Endodermal cell (in vitro differentiated cells): ENCODE data around the gene ZNF264. TPM values are rescaled to one million over a fixed set of nuclear protein-coding genes. Genes with fewer than 3 reads are reported as not detected.
A peak's percentile ranks its signal among the peaks of the same experiment; 100 is the strongest.

Source experiments
- DNase-seq: peaks from one replicate; pipeline ENCODE4 v3.0.0-alpha.2; 2017
- H3K27ac ChIP-seq: 2 replicates; pipeline ENCODE4 v1.5.1; 2013; ENCODE audit warnings: mild to moderate bottlenecking, low read depth, low read length, moderate library complexity
- H3K27me3 ChIP-seq: 2 replicates; pipeline ENCODE4 v1.6.1; 2013; ENCODE audit warnings: mild to moderate bottlenecking, low read length, moderate library complexity; ENCODE audit not compliant: insufficient read depth, control insufficient read depth, poor library complexity, severe bottlenecking
- H3K36me3 ChIP-seq: 2 replicates; pipeline ENCODE4 v1.7.0; 2013; ENCODE audit warnings: mild to moderate bottlenecking, low read length, moderate library complexity; ENCODE audit not compliant: control insufficient read depth, insufficient read depth
- H3K4me1 ChIP-seq: one replicate; pipeline ENCODE4 v1.7.0; 2013; ENCODE audit warnings: low read length; ENCODE audit not compliant: control insufficient read depth, insufficient read depth
- H3K4me3 ChIP-seq: 2 replicates; pipeline ENCODE4 v1.5.1; 2013; ENCODE audit warnings: mild to moderate bottlenecking, low read length, moderate library complexity
- H3K9ac ChIP-seq: 2 replicates; pipeline ENCODE4 v1.6.1; 2013; ENCODE audit warnings: mild to moderate bottlenecking, low read length, moderate library complexity; ENCODE audit not compliant: poor library complexity, severe bottlenecking; ENCODE audit errors: extremely low read depth
- H3K9me3 ChIP-seq: 2 replicates; pipeline ENCODE4 v1.6.1; 2013; ENCODE audit warnings: mild to moderate bottlenecking, low read length, moderate library complexity; ENCODE audit not compliant: control insufficient read depth
- H3K27ac Mint-ChIP-seq: 2 replicates; pipeline ENCODE4 v1.8.0; 2020; ENCODE audit warnings: mixed read lengths
- H3K27me3 Mint-ChIP-seq: 2 replicates; pipeline ENCODE4 v1.8.0; 2021; ENCODE audit warnings: mild to moderate bottlenecking, mixed read lengths; ENCODE audit not compliant: insufficient read depth
- H3K36me3 Mint-ChIP-seq: 2 replicates; pipeline ENCODE4 v1.8.0; 2020; ENCODE audit warnings: low read depth, mixed read lengths
- H3K4me1 Mint-ChIP-seq: 2 replicates; pipeline ENCODE4 v1.8.0; 2020; ENCODE audit warnings: mixed read lengths
- H3K4me3 Mint-ChIP-seq: 2 replicates; pipeline ENCODE4 v1.8.0; 2020; ENCODE audit warnings: mild to moderate bottlenecking, moderate library complexity, mixed read lengths
- H3K9me3 Mint-ChIP-seq: 2 replicates; pipeline ENCODE4 v1.8.0; 2020; ENCODE audit warnings: mild to moderate bottlenecking, mixed read lengths
- CTCF ChIP-seq: fragments of 200-600 bp; sonication (generic); conservative IDR thresholded peaks from 2 replicates; pipeline ENCODE4 v1.5.0; 2021; ENCODE audit warnings: antibody characterized with exemption, mild to moderate bottlenecking
- WGBS, 2 experiments: methylation state at CpG; one replicate each; pipeline versions ENCODE4 v1.1.5 to v1.1.7; 2013; ENCODE audit warnings: missing lambda C conversion rate in 2 of 2, mixed read lengths in 1 of 2; ENCODE audit not compliant: insufficient coverage in 1 of 2, insufficient read length in 1 of 2; 5-methylcytosine and 5-hydroxymethylcytosine counted together
- long read RNA-seq, 4 experiments: library from polyadenylated mRNA in 2 of 4; library from RNA in 1 of 4; library from capped mRNA in 1 of 4; stranded (forward) in 3 of 4; unstranded in 1 of 4; transcript quantifications; one replicate each; pipeline ENCODE4 v2.0.0, GENCODE V29; 2020 to 2021; ENCODE audit warnings: inconsistent platforms in 1 of 4
- polyA plus RNA-seq, 2 experiments: library from polyadenylated mRNA; stranded (reverse); fragments of 50-300 nt; gene quantifications; one replicate each; pipeline ENCODE4 v1.2.3, GENCODE V29; 2013
- total RNA-seq, 2 donors: library from RNA; stranded (reverse); fragmentation: NEBNext Ultra II Directional in 1 of 2; extraction: Animal tissue kit (Norgen Biotek cat#: 25700) in 1 of 2; gene quantifications; 2 replicates in 1 of 2; 3 replicates in 1 of 2; pipeline ENCODE4 v1.2.1, GENCODE V29; 2021

Gene ZNF264
- total RNA-seq: 10 to 100 TPM; 29.8 to 38.4 TPM
- polyA plus RNA-seq (2013, experiment 1 of 2): 9.2 TPM
- 8.3 TPM for polyA plus RNA-seq (2013, experiment 2 of 2)
- long read RNA-seq, experiment 1, full-length matches to known transcripts: 1 of 3 reads
- long read RNA-seq, experiment 1, partial matches to known transcripts: 0 of 3 reads
- long read RNA-seq, experiment 1, other reads (novel, unspliced or antisense): 2 of 3 reads
- long read RNA-seq, experiment 2, partial matches to known transcripts: 0 of 3 reads
- long read RNA-seq, experiment 2, other reads (novel, unspliced or antisense): 3 of 3 reads
- long read RNA-seq, experiment 3, full-length matches to known transcripts: 1 of 8 reads
- long read RNA-seq, experiment 3, partial matches to known transcripts: 1 of 8 reads
- long read RNA-seq, experiment 3, other reads (novel, unspliced or antisense): 6 of 8 reads
- long read RNA-seq, experiment 4: 0 reads

GRCh38 chr19:57191141-57192076 lies at the start of gene ZNF264:
Gene ZNF264 (plus strand): TSS chr19:57191500. CDS start chr19:57191914, 414 bp downstream.
- Mint-ChIP-seq H3K4me3 (peak within 1 kb of the TSS; percentile 92), H3K9me3 (peaks cover 44% of the 10 kb centered on the region), H3K27ac (peak within 1 kb of the TSS; percentile 87), H3K4me1 (peaks cover 15% of the 10 kb centered on the region), H3K27me3 (peaks cover 16% of the 10 kb centered on the region), H3K36me3 (peaks cover 40% of the 10 kb centered on the region)
- peak; percentile 94 for DNase-seq
- Histone ChIP-seq H3K27ac (peak within 1 kb of the TSS; percentile 68), H3K4me3 (peak within 1 kb of the TSS; percentile 94), H3K9ac (peak within 1 kb of the TSS; percentile 87), H3K4me1 (peaks cover 4% of the 10 kb centered on the region), H3K36me3 (peaks cover 36% of the 10 kb centered on the region), H3K27me3 (peaks cover 7% of the 10 kb centered on the region), H3K9me3 (peaks cover 41% of the 10 kb centered on the region)
- WGBS, 2 experiments: 4 to 7% methylated on average over 30 to 81 of the region's 81 CpGs
- TF ChIP-seq CTCF: peak; percentile 26

GRCh38 chr19:57141699-57142098 lies 49.6 kb upstream of the ZNF264 start:
- WGBS, 2 experiments: 85 to 89% methylated on average over 4 of the region's 4 CpGs
- Histone ChIP-seq H3K9ac (no peak overlapping the region), H3K4me1 (no peaks in the 10 kb centered on the region), H3K27me3 (no peaks in the 10 kb centered on the region), H3K9me3 (peaks cover 26% of the 10 kb centered on the region), H3K36me3 (no peaks in the 10 kb centered on the region), H3K27ac (no peak overlapping the region), H3K4me3 (no peak overlapping the region)
- TF ChIP-seq CTCF: no peak
- peaks cover 85% of the 10 kb centered on the region for H3K9me3 Mint-ChIP-seq
- no peak for DNase-seq
- peaks cover 2% of the 10 kb centered on the region for H3K27me3 Mint-ChIP-seq
- H3K36me3 Mint-ChIP-seq: no peaks in the 10 kb centered on the region
- no peaks in the 10 kb centered on the region for H3K4me1 Mint-ChIP-seq
- H3K4me3 Mint-ChIP-seq: no peak overlapping the region
- no peak overlapping the region for H3K27ac Mint-ChIP-seq

GRCh38 chr19:57152921-57153320 lies 38.4 kb upstream of the ZNF264 start:
- no peaks in the 10 kb centered on the region for H3K36me3 ChIP-seq
- DNase-seq: no peak
- peaks cover 75% of the 10 kb centered on the region for H3K9me3 Mint-ChIP-seq
- no peak overlapping the region for H3K4me3 ChIP-seq
- no peaks in the 10 kb centered on the region for H3K4me1 Mint-ChIP-seq
- H3K9me3 ChIP-seq: peaks cover 32% of the 10 kb centered on the region
- no peak overlapping the region for H3K4me3 Mint-ChIP-seq
- peaks cover 2% of the 10 kb centered on the region for H3K36me3 Mint-ChIP-seq
- H3K4me1 ChIP-seq: no peaks in the 10 kb centered on the region
- no peak overlapping the region for H3K27ac ChIP-seq
- H3K27ac Mint-ChIP-seq: no peak overlapping the region
- no peak overlapping the region for H3K9ac ChIP-seq
- no peaks in the 10 kb centered on the region for H3K27me3 ChIP-seq
- H3K27me3 Mint-ChIP-seq: no peaks in the 10 kb centered on the region
- WGBS, 2 experiments: 54 to 89% methylated on average over 3 to 4 of the region's 5 CpGs
- TF ChIP-seq CTCF: no peak
